Vagina (tissue), 2 donors: ENCODE data around the gene COQ8A.

Experiments used
- POLR2A ChIP-seq, 2 donors: fragments of 450-650 bp; IDR thresholded peaks; one replicate each; pipeline ENCODE4 v1.6.1; 2017; ENCODE audit warnings: antibody characterized with exemption in 2 of 2, mild to moderate bottlenecking in 2 of 2, moderate library complexity in 2 of 2
- POLR2AphosphoS5 ChIP-seq, 2 donors: sonication (generic); formaldehyde crosslinking; IDR thresholded peaks; one replicate each; pipeline ENCODE4 v1.9.0; 2017; ENCODE audit warnings: antibody characterized with exemption in 2 of 2, mild to moderate bottlenecking in 2 of 2, low read depth in 1 of 2; ENCODE audit not compliant: insufficient read depth in 1 of 2
- TF ChIP-seq, protein P1 (sequence below), 3 experiments: fragments of 450-650 bp in 2 of 3; fragments of 200-600 bp in 1 of 3; sonication (generic) in 1 of 3; IDR thresholded peaks; one replicate each; pipeline ENCODE4 v1.5.1; 2017 to 2019; ENCODE audit warnings: antibody characterized with exemption in 3 of 3, mild to moderate bottlenecking in 2 of 3, moderate library complexity in 2 of 3

DNA sequence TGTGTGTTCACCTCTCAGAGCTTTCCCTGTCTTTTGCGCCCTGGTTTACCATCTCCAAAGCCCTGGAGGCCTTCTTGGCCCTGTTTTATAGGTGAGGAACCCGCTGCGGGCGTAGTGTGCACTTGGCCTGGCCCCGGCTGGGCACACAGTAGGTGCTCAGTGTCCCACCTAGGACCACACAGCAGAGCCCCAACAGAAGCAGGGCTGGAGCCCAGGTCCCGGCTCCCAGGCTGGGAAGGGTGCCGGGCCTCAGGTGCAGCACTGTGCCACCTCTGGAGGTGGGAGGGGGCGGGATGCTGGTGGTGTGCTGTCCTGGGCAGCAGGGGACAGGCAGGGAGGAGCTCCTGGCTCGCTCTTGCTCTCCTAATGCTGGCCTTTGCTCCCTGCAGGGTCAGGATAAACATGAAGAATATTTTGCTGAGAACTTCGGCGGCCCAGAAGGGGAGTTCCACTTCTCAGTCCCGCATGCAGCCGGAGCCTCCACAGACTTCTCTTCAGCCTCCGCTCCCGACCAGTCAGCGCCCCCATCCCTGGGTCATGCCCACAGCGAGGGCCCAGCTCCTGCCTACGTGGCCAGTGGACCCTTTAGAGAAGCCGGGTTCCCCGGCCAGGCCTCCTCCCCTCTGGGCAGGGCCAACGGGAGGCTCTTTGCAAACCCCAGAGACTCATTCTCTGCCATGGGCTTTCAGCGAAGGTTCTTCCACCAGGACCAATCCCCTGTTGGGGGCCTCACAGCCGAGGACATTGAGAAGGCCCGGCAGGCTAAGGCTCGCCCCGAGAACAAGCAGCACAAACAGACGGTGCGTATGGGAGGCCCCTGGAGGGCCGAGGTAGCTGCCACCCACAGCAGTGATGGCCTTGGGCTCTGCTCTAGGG is 24.8 kb downstream of the COQ8A start:
- TF ChIP-seq, protein P1, sequence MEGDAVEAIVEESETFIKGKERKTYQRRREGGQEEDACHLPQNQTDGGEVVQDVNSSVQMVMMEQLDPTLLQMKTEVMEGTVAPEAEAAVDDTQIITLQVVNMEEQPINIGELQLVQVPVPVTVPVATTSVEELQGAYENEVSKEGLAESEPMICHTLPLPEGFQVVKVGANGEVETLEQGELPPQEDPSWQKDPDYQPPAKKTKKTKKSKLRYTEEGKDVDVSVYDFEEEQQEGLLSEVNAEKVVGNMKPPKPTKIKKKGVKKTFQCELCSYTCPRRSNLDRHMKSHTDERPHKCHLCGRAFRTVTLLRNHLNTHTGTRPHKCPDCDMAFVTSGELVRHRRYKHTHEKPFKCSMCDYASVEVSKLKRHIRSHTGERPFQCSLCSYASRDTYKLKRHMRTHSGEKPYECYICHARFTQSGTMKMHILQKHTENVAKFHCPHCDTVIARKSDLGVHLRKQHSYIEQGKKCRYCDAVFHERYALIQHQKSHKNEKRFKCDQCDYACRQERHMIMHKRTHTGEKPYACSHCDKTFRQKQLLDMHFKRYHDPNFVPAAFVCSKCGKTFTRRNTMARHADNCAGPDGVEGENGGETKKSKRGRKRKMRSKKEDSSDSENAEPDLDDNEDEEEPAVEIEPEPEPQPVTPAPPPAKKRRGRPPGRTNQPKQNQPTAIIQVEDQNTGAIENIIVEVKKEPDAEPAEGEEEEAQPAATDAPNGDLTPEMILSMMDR (IDR thresholded peaks at IDR 0.05), result no peak
- no peak for TF ChIP-seq POLR2A (IDR thresholded peaks at IDR 0.05)
- no peak for TF ChIP-seq POLR2AphosphoS5 (IDR thresholded peaks at IDR 0.05; ENCODE audit: insufficient read depth in 1 of 2, low read depth in 1 of 2)
